Measurements from ENCODE around the gene MAST2.
"Not testable (repeated sequence)": the region's sequence is repeated elsewhere in the genome, so short reads cannot be mapped to it uniquely, and the experiment has no call there.

MAST2 gene

DNA sequence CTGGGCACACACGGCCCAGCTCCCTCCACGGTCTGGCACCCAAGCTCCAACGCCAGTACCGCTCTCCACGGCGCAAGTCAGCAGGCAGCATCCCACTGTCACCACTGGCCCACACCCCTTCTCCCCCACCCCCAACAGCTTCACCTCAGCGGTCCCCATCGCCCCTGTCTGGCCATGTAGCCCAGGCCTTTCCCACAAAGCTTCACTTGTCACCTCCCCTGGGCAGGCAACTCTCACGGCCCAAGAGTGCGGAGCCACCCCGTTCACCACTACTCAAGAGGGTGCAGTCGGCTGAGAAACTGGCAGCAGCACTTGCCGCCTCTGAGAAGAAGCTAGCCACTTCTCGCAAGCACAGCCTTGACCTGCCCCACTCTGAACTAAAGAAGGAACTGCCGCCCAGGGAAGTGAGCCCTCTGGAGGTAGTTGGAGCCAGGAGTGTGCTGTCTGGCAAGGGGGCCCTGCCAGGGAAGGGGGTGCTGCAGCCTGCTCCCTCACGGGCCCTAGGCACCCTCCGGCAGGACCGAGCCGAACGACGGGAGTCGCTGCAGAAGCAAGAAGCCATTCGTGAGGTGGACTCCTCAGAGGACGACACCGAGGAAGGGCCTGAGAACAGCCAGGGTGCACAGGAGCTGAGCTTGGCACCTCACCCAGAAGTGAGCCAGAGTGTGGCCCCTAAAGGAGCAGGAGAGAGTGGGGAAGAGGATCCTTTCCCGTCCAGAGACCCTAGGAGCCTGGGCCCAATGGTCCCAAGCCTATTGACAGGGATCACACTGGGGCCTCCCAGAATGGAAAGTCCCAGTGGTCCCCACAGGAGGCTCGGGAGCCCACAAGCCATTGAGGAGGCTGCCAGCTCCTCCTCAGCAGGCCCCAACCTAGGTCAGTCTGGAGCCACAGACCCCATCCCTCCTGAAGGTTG, 231.4 kb downstream of the MAST2 start:
- no peak for DNase-seq

DNA sequence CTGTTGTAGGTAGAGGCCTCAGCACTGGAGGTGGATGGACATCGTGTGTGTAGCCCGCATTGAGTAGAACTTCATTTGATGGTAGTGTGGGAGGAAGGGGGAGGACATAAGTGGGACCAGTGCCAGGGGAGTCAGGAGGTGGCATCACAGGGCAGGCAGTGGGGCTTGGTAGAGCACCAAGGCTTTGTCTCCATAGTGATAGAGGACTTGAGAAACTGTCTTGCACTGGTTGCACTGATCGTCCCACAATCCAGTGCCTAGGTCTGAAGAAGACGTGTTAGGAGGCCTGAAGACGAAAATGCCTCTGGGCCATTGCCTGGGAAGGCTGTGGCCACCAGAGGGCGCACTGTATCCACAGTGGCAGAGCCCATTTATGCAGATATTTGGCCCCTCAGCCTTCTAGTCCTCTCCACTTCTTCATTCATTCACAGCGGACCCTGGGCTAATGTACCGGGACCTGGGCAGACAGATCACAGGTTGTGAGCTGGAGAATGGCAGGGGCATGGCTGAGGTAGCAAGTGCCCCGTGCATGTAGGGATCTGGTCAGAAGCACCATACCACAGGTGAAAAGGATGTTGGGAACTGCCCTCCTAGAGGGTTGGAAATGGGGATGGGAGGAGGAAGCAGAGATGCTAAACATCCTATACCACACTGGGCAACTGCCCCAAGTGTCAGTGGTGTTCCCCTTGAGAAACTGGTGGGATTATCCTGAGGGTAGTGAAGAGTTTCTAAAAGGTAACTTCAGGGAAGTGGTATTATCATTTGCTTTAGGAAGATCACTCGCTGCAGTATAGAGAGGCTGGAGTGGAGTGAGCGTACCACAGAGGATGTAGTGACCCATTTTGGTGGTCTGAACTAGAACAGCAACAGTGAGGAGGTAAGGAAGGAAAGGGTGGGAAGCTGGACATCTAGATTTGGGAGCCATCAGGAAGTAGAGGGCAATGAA, 233.8 kb downstream of the MAST2 start:
- no peak for DNase-seq

GRCh38 chr1:46039571-46040052, 236.2 kb downstream of the MAST2 start:
- no peak for DNase-seq

DNA sequence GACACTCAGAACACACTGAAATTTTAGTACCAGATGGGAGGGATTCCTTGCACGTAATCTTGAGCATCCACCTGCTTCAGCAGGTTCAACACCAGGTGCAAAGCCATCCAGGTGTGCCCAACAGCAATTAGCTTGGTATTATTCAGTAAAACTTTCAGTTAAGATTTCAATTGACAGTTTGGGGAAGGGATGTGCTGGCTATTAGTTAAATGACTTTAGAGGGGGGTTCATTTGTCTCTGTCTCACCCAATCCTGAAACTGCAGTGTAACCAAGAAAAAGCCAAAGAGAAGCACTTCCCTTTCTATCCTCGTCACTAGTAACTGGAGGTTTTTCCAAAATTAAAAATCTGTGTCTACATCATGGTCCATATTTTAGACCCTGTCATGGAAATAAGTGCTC, 238.1 kb downstream of the MAST2 start:
- DNase-seq: no peak

GRCh38 chr1:46041974-46042373, 238.6 kb downstream of the MAST2 start:
- no peak for DNase-seq

- DNase-seq: no peak
These were observed 240.1 kb downstream of the MAST2 start for GRCh38 chr1:46043458-46044017.

GRCh38 chr1:46044116-46044515, 240.7 kb downstream of the MAST2 start:
- DNase-seq: no peak

DNA sequence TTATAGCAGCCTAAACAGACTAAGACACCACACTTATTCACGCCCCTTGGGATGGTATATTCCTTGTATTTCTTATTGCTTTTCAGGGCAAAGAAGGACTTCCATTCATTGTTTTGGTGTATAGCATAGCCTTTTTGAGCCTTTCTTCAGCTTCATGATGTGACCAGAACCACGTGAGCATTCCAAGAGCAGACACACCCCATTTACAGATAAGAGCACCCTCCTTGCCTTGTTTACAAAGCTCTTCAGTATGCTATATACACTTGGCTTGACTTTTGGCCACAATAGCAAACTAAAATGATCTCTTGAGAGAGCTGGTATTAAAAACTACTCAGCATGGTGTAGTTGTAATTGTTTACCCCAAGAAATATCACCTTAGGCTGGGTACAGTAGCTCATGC, 250.3 kb downstream of the MAST2 start:
- peak; percentile 83 for DNase-seq

DNA sequence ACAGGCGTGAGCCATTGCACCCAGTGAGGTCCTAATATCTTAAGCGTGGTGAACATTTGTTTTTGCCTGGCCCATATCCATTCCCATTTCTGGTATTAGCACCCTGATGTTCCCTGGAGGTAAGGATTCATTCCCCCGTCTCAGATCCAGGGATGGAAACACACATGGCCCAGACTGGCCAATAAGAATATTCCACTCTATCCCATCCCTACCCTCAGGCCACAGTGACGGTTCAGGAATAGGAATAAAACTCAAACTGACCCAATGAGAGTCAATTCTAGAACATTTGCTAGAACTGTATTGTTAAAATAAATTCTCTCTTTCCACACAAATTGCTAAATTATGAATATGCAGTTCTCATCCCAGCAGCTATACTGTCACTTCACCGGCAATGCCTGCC, 252.9 kb downstream of the MAST2 start:
- no peak for DNase-seq

GRCh38 chr1:46057215-46057614, 253.8 kb downstream of the MAST2 start:
- DNase-seq: not testable (repeated sequence)

GRCh38 chr1:46057781-46058180, 254.4 kb downstream of the MAST2 start:
- DNase-seq: no peak

DNA sequence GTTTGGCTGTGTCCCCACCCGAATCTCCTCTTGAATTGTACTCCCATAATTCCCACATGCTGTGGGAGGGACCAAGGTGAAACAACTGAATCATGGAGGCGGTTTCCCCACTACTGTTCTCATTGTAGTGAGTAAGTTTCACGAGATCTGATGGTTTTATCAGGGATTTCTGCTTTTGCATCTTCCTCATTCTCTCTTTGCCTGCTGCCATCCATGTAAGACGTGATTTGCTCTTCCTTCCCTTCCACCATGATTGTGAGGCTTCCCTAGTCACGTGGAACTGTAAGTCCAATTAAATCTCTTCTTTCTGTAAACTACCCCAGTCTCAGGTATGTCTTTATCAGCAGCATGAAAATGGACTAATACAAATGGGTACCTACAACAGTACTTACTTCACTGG, 255.5 kb downstream of the MAST2 start:
- DNase-seq: no peak

- DNase-seq: no peak
These were observed 257.7 kb downstream of the MAST2 start for GRCh38 chr1:46061146-46061545.

DNA sequence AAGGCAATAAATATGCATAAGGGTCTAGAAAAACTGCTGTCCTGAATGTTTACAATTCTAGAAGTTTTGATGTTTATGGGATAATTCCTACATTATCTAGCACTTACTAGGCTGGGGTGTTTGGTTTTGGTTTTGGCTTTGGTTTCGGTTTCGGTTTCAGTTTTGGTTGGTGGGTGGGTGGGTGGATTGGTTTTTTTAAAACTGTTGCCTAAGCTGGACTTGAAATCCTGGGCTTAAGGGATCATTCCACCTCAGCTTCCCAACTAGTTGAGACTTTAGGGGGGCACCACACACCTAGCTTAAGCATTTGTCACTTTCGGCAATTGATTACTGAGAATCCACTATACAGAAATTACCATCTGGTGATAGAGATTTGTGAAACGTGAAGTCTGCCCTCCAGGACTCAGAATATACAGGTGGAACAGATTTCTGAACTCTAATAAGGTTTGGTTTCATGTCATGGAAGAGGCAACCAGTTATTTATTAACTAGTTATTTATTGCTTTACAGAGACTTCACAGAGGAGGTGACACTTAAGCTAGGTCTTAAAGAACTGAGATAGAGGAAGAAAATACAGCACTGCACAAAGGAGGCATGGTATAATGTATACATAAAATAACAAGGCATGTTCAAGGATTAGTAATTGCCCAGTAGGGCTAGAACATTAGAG, 259.4 kb downstream of the MAST2 start:
- DNase-seq: no peak

- DNase-seq: no peak
These were observed 261.3 kb downstream of the MAST2 start for GRCh38 chr1:46064708-46065107.

DNA sequence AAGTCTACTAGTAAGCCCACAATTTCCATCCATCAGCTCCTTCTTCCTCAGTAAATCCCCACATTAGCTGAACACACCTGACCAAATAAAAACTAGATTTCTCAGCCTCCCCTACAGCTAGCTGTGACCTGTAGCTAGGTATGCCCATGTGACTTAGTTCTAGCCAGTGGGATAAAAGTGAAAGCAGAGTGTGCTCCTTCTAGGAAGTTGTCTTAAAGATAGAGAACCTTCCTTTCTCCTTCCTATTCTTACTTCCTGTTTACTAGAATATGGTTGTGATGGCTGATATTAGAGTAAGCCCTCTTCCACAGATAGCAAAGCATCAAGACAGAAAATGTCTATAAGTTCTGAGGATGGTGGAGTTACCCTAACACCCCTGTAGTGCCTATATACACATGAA, 262.0 kb downstream of the MAST2 start:
- DNase-seq: no peak

DNA sequence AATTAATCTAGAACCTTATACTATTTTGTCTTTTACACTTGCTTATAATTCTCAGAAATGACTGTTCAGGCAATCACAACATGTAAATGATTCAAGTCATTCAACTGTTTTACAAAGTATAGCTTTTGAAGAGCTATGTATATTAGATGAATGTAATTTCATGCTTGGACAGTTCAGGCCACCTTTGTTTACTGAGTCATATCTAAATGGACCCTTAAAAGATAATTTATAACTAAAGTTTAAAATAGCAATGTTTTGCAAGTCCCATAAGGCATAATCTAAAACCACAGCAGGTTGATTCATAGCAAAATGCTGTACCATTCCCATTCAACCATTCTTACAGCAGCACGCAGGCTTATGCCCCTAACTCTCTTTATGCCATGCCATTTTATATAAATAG, 264.2 kb downstream of the MAST2 start:
- no peak for DNase-seq

GRCh38 chr1:46068525-46068924, 265.1 kb downstream of the MAST2 start:
- DNase-seq: no peak

- no peak for DNase-seq
These were observed 266.9 kb downstream of the MAST2 start for GRCh38 chr1:46070164-46070814.

DNA sequence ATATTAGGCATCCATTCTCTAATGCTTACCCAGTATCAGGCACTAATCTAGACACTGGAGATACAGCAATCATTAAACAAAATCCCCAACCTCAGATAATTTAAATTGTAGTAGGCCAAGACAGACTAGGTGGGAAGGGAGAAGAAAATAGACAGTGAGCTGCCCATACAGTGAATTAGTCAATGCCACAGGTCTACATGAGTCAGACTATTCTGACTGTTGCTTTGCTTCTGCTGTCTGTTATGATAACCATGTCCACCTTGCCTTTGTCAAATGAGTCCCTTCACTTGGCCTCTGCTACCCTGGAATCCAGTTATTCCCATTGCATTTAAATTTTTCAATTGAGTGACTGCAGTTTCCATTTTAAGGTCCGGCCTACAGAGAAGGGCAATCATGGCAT, 269.6 kb downstream of the MAST2 start:
- no peak for DNase-seq

DNA sequence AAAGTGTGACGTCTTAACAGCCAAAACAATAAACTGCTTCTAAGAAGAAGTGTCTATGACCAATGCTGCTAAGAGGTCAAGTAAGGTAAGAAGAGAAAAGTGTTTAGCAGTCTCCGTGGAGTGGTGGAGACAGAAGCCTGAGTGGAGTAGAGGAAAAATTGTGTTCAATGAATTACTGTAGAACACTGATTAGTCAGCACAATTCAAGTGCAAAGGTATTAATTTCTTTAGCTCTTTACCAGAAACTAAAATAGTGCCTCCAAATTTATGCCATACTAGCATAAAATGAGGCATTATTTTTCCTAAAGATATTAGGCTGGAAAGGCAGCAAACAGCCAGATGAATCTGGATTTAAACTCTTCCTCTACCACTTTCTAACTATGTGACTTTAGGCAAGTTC, 272.9 kb downstream of the MAST2 start:
- no peak for DNase-seq

- DNase-seq: no peak
These were observed 274.2 kb downstream of the MAST2 start for GRCh38 chr1:46077644-46078043.
